B cell (primary cell): ENCODE results near the gene SOSTDC1. TPM values are rescaled to one million over a fixed set of nuclear protein-coding genes. Genes with fewer than 3 reads are reported as not detected.
"Not testable (repeated sequence)": the region's sequence is repeated elsewhere in the genome, so short reads cannot be mapped to it uniquely, and the experiment has no call there.

ENCODE experiments used
- ATAC-seq: fragments of 200-7000 bp; cut with Tn5 transposase; one replicate; pipeline ENCODE4 v1.10.0; 2021; ENCODE audit warnings: low read depth, mild to moderate bottlenecking, moderate number of reproducible peaks, moderate library complexity
- CTCF ChIA-PET: fragments of 350-600 bp; sonication (Branson Sonifier 250); formaldehyde crosslinking; loops from one replicate; lab custom pipeline; 2021; ENCODE audit warnings: antibody characterized with exemption, inconsistent platforms; lab: Charles Lee
- POLR2A ChIA-PET: fragments of 350-600 bp; sonication (Branson Sonifier 250); formaldehyde crosslinking; loops from one replicate; lab custom pipeline; 2021; ENCODE audit warnings: antibody characterized with exemption; lab: Charles Lee
- DNase-seq: peaks from one replicate; pipeline ENCODE4 v3.0.0; 2013
- H2AFZ ChIP-seq: 2 replicates; pipeline ENCODE4 v1.6.1; 2012; ENCODE audit warnings: mild to moderate bottlenecking, low read depth, low read length; ENCODE audit not compliant: insufficient read depth, poor library complexity, severe bottlenecking
- H3K27ac ChIP-seq, 2 donors: 1 replicate in 1 of 2; 2 replicates in 1 of 2; pipeline ENCODE4 v1.5.1; 2012 to 2013; ENCODE audit warnings: low read length in 2 of 2, mild to moderate bottlenecking in 2 of 2, moderate library complexity in 1 of 2
- H3K27me3 ChIP-seq, 4 experiments: fragments of 200-600 bp in 1 of 4; sonication (generic) in 1 of 4; replicated peaks in 1 of 4; 1 replicate in 2 of 4; 2 replicates in 2 of 4; pipeline versions ENCODE4 v1.6.1 to v1.7.0; 2013 to 2016; ENCODE audit warnings: low read length in 3 of 4, mild to moderate bottlenecking in 2 of 4, mixed read lengths in 1 of 4, moderate library complexity in 1 of 4; ENCODE audit not compliant: insufficient read depth in 4 of 4, control insufficient read depth in 3 of 4; ENCODE audit errors: control extremely low read depth in 1 of 4
- H3K36me3 ChIP-seq, 2 experiments: replicated peaks in 1 of 2; 1 replicate in 1 of 2; 2 replicates in 1 of 2; pipeline versions ENCODE4 v1.6.1 to v1.7.1; 2013; ENCODE audit warnings: low read length in 1 of 2; ENCODE audit not compliant: insufficient read depth in 2 of 2, control insufficient read depth in 1 of 2; ENCODE audit errors: control extremely low read depth in 1 of 2, extremely low read depth in 1 of 2
- H3K4me1 ChIP-seq, 2 donors: fragments of 200-600 bp in 1 of 2; sonication (generic) in 1 of 2; 1 replicate in 1 of 2; 2 replicates in 1 of 2; pipeline versions ENCODE4 v1.5.1 to v1.6.1; 2013 to 2017; ENCODE audit warnings: low read length in 2 of 2; ENCODE audit not compliant: control insufficient read depth in 2 of 2, insufficient read depth in 2 of 2
- H3K4me2 ChIP-seq: replicated peaks from 2 replicates; pipeline ENCODE3; 2012; ENCODE audit warnings: mild to moderate bottlenecking, low read depth, low read length; ENCODE audit not compliant: poor library complexity, severe bottlenecking
- H3K4me3 ChIP-seq, 5 experiments: fragments of 200-600 bp in 1 of 5; sonication (generic) in 1 of 5; 1 replicate in 3 of 5; 2 replicates in 2 of 5; pipeline versions ENCODE4 v1.5.1 to v1.7.0; 2011 to 2016; ENCODE audit warnings: low read length in 4 of 5, mild to moderate bottlenecking in 4 of 5, low read depth in 2 of 5, control low read depth in 1 of 5, moderate library complexity in 1 of 5; ENCODE audit not compliant: insufficient read depth in 1 of 5; ENCODE audit errors: control extremely low read depth in 1 of 5, extremely low read depth in 1 of 5
- H3K79me2 ChIP-seq: fragments of 200-600 bp; sonication (generic); one replicate; pipeline ENCODE4 v1.6.0; 2016; ENCODE audit warnings: low read length; ENCODE audit not compliant: control insufficient read depth, insufficient read depth
- H3K9ac ChIP-seq: fragments of 200-600 bp; sonication (generic); 2 replicates; pipeline ENCODE4 v1.6.1; 2017; ENCODE audit warnings: mild to moderate bottlenecking, low read length, moderate library complexity
- H3K9me3 ChIP-seq, 3 donors: one replicate each; pipeline versions ENCODE4 v1.6.1 to v1.7.1; 2013; ENCODE audit warnings: low read length in 2 of 3; ENCODE audit not compliant: control insufficient read depth in 2 of 3, insufficient read depth in 1 of 3; ENCODE audit errors: control extremely low read depth in 1 of 3
- H4K20me1 ChIP-seq: 2 replicates; pipeline ENCODE4 v1.6.0; 2012; ENCODE audit warnings: mild to moderate bottlenecking, low read length; ENCODE audit not compliant: insufficient read depth, control insufficient read depth, poor library complexity, severe bottlenecking
- H3K27ac Mint-ChIP-seq: one replicate; pipeline ENCODE4 v1.8.0; 2021; ENCODE audit warnings: mixed read lengths
- H3K27me3 Mint-ChIP-seq: one replicate; pipeline ENCODE4 v1.8.0; 2021; ENCODE audit warnings: mixed read lengths
- H3K4me1 Mint-ChIP-seq: one replicate; pipeline ENCODE4 v1.8.0; 2021; ENCODE audit warnings: mixed read lengths
- H3K4me3 Mint-ChIP-seq: one replicate; pipeline ENCODE4 v1.8.0; 2021; ENCODE audit warnings: mixed read lengths
- H3K9me3 Mint-ChIP-seq: one replicate; pipeline ENCODE4 v1.8.0; 2022; ENCODE audit warnings: mixed read lengths; ENCODE audit not compliant: insufficient read depth
- CTCF ChIP-seq: fragments of 200-600 bp; IDR thresholded peaks from one replicate; pipeline ENCODE4 v1.8.0; 2022; ENCODE audit warnings: antibody characterized with exemption, mild to moderate bottlenecking
- EZH2 ChIP-seq: IDR thresholded peaks from 2 replicates; pipeline ENCODE4 v1.6.1; 2012; ENCODE audit warnings: borderline replicate concordance, low read depth, mild to moderate bottlenecking, moderate library complexity, low read length; ENCODE audit not compliant: insufficient read depth, poor library complexity, severe bottlenecking
- WGBS: methylation state at CpG from one replicate; pipeline ENCODE4 v1.1.5; 2013; ENCODE audit warnings: missing lambda C conversion rate; ENCODE audit not compliant: insufficient coverage; 5-methylcytosine and 5-hydroxymethylcytosine counted together
- intact Hi-C: fragments of 100-400 bp; cut with micrococcal nuclease; formaldehyde crosslinking; loops from one replicate; pipeline ENCODE4 v1.10.0; 2022
- polyA plus RNA-seq: library from polyadenylated mRNA; depleted of rRNA; stranded (reverse); fragments of >200 nt; gene quantifications from 2 replicates; pipeline ENCODE4 v1.2.3, GENCODE V29; 2012
- total RNA-seq, 2 donors: library from RNA; stranded (reverse); fragments of 120-200 nt in 1 of 2; gene quantifications; 1 replicate in 1 of 2; 2 replicates in 1 of 2; pipeline versions ENCODE4 v1.2.3 to v1.2.4, GENCODE V29; 2013 to 2022

Gene SOSTDC1
- total and polyA plus RNA-seq, 2 donors (not counting 1 experiment from before 2014, with no cell fraction given) = not detected

- Mint-ChIP-seq H3K9me3 (no peaks in the 10 kb centered on the region), H3K4me1 (no peaks in the 10 kb centered on the region), H3K27me3 (peaks cover 7% of the 10 kb centered on the region), H3K4me3 (no peak overlapping the region), H3K27ac (no peak overlapping the region)
- ChIA-PET CTCF (no interaction called here), POLR2A (no interaction called here)
- ATAC-seq (no peak), DNase-seq (no peak)
- no peak overlapping the region for H3K27ac ChIP-seq
- H4K20me1 ChIP-seq = no peaks in the 10 kb centered on the region
- H3K79me2 ChIP-seq = no peaks in the 10 kb centered on the region
- H3K4me2 ChIP-seq = no peak overlapping the region
- no peak overlapping the region for H3K9ac ChIP-seq
- H3K9me3 ChIP-seq = no peaks in the 10 kb centered on the region
- intact Hi-C loops = no loop called here
- WGBS = 96% methylated on average over 7 of the region's 7 CpGs
- no peak overlapping the region for H3K4me3 ChIP-seq
- H3K27me3 ChIP-seq = no peaks in the 10 kb centered on the region
- no peak overlapping the region for H2AFZ ChIP-seq
- no peaks in the 10 kb centered on the region for H3K4me1 ChIP-seq
- no peaks in the 10 kb centered on the region for H3K36me3 ChIP-seq
- no peak for TF ChIP-seq CTCF
- TF ChIP-seq EZH2 = no peak
These were observed 3.1 kb downstream of the SOSTDC1 start for GRCh38 chr7:16462431-16462889.

GRCh38 chr7:16460789-16461493, 4.6 kb downstream of the SOSTDC1 start:
- Histone ChIP-seq H3K4me2 (no peak overlapping the region), H3K27me3 (no peaks in the 10 kb centered on the region), H2AFZ (no peak overlapping the region), H3K79me2 (no peaks in the 10 kb centered on the region), H3K9ac (no peak overlapping the region), H3K4me3 (no peak overlapping the region), H4K20me1 (no peaks in the 10 kb centered on the region), H3K36me3 (no peaks in the 10 kb centered on the region), H3K4me1 (no peaks in the 10 kb centered on the region), H3K27ac (no peak overlapping the region), H3K9me3 (no peaks in the 10 kb centered on the region)
- no CpG with 5 or more reads among the region's 2 CpGs for WGBS
- CTCF ChIA-PET = no interaction called here
- intact Hi-C loops = no loop called here
- no peak overlapping the region for H3K27ac Mint-ChIP-seq
- no peaks in the 10 kb centered on the region for H3K4me1 Mint-ChIP-seq
- POLR2A ChIA-PET = no interaction called here
- H3K4me3 Mint-ChIP-seq = no peak overlapping the region
- peaks cover 7% of the 10 kb centered on the region for H3K27me3 Mint-ChIP-seq
- no peak for DNase-seq
- ATAC-seq = no peak
- no peak for TF ChIP-seq EZH2
- TF ChIP-seq CTCF = no peak
- H3K9me3 Mint-ChIP-seq = no peaks in the 10 kb centered on the region

GRCh38 chr7:16456303-16456702, 9.2 kb downstream of the SOSTDC1 start:
- H3K4me1 Mint-ChIP-seq, CTCF ChIA-PET: not testable (repeated sequence)

More at GRCh38 chr7:16456303-16456702, 9.2 kb downstream of the SOSTDC1 start:
- H3K27ac ChIP-seq, H3K36me3 ChIP-seq, intact Hi-C loops, H3K27ac Mint-ChIP-seq, H3K4me3 ChIP-seq, H3K79me2 ChIP-seq, H4K20me1 ChIP-seq, DNase-seq, H3K4me2 ChIP-seq, H2AFZ ChIP-seq, H3K9ac ChIP-seq, H3K27me3 Mint-ChIP-seq, H3K27me3 ChIP-seq, H3K4me1 ChIP-seq, H3K9me3 Mint-ChIP-seq, ATAC-seq, H3K4me3 Mint-ChIP-seq, POLR2A ChIA-PET, H3K9me3 ChIP-seq: not testable (repeated sequence)
- no CpG with 5 or more reads among the region's 1 CpG for WGBS
